SIG-M5 (cell line): ENCODE data around the gene SAMD3.
"Not testable (repeated sequence)": the region's sequence is repeated elsewhere in the genome, so short reads cannot be mapped to it uniquely, and the experiment has no call there.

Source experiments
- DNase-seq: peaks from one replicate; lab custom pipeline; 2025; lab: John Stamatoyannopoulos, UW

SAMD3 gene

GRCh38 chr6:130129762-130130246 lies 92.9 kb downstream of the SAMD3 start:
- DNase-seq, result no peak

- no peak for DNase-seq
Observed at GRCh38 chr6:130128326-130128725, 94.4 kb downstream of the SAMD3 start.

- no peak for DNase-seq
Observed at GRCh38 chr6:130127195-130127594, 95.6 kb downstream of the SAMD3 start.

- no peak for DNase-seq
Observed at GRCh38 chr6:130122243-130122642, 100.5 kb downstream of the SAMD3 start.

- DNase-seq, result no peak
Observed at GRCh38 chr6:130120731-130121130, 102.0 kb downstream of the SAMD3 start.

- no peak for DNase-seq
Observed at GRCh38 chr6:130119211-130119610, 103.5 kb downstream of the SAMD3 start.

- no peak for DNase-seq
Observed at GRCh38 chr6:130118236-130118635, 104.5 kb downstream of the SAMD3 start.

GRCh38 chr6:130117187-130117701 lies 105.5 kb downstream of the SAMD3 start:
- DNase-seq, result not testable (repeated sequence)

- no peak for DNase-seq
Observed at GRCh38 chr6:130116273-130116672, 106.5 kb downstream of the SAMD3 start.

GRCh38 chr6:130115036-130115435 lies 107.7 kb downstream of the SAMD3 start:
- DNase-seq, result no peak

- no peak for DNase-seq
Observed at GRCh38 chr6:130113201-130113710, 109.5 kb downstream of the SAMD3 start.

- DNase-seq, result no peak
Observed at GRCh38 chr6:130111031-130111430, 111.7 kb downstream of the SAMD3 start.

GRCh38 chr6:130107710-130108109 lies 115.0 kb downstream of the SAMD3 start:
- DNase-seq, result no peak

GRCh38 chr6:130105996-130106704 lies 116.6 kb downstream of the SAMD3 start:
- DNase-seq, result no peak

GRCh38 chr6:130099119-130099518 lies 123.6 kb downstream of the SAMD3 start:
- no peak for DNase-seq

GRCh38 chr6:130098317-130098716 lies 124.4 kb downstream of the SAMD3 start:
- no peak for DNase-seq
